Activated naive CD4-positive, alpha-beta T cell treated with Interleukin-2 at 50 U/mL for 16 hours (primary cell): ENCODE measurements around the gene PHC2.

Source experiments
- DNase-seq: peaks from one replicate; pipeline ENCODE4 v3.0.0-alpha.2; 2020

Gene PHC2

GRCh38 chr1:33420870-33421775 is 9.8 kb downstream of the PHC2 start:
- DNase-seq: no peak

- DNase-seq: no peak
These were observed 12.1 kb downstream of the PHC2 start for GRCh38 chr1:33418811-33419210.

- DNase-seq: no peak
These were observed 16.0 kb downstream of the PHC2 start for GRCh38 chr1:33414879-33415278.

- DNase-seq: no peak
These were observed 20.7 kb downstream of the PHC2 start for GRCh38 chr1:33410091-33410701.

- no peak for DNase-seq
These were observed 22.8 kb downstream of the PHC2 start for GRCh38 chr1:33408093-33408436.

- no peak for DNase-seq
These were observed 23.4 kb downstream of the PHC2 start for GRCh38 chr1:33407352-33408092.

GRCh38 chr1:33402206-33402605 is 28.7 kb downstream of the PHC2 start:
- no peak for DNase-seq

GRCh38 chr1:33401471-33401870 is 29.4 kb downstream of the PHC2 start:
- no peak for DNase-seq

GRCh38 chr1:33400153-33400911 is 30.6 kb downstream of the PHC2 start:
- no peak for DNase-seq

GRCh38 chr1:33399375-33399774 is 31.5 kb downstream of the PHC2 start:
- no peak for DNase-seq

- no peak for DNase-seq
These were observed 32.9 kb downstream of the PHC2 start for GRCh38 chr1:33397994-33398393.

GRCh38 chr1:33397125-33397506 is 33.8 kb downstream of the PHC2 start:
- DNase-seq: no peak

- no peak for DNase-seq
These were observed 34.4 kb downstream of the PHC2 start for GRCh38 chr1:33396188-33397124.

- DNase-seq: no peak
These were observed 36.1 kb downstream of the PHC2 start for GRCh38 chr1:33394770-33395169.

- no peak for DNase-seq
These were observed 36.9 kb downstream of the PHC2 start for GRCh38 chr1:33393991-33394390.

GRCh38 chr1:33393524-33393923 is 37.4 kb downstream of the PHC2 start:
- DNase-seq: no peak

- no peak for DNase-seq
These were observed 38.3 kb downstream of the PHC2 start for GRCh38 chr1:33392639-33393038.

GRCh38 chr1:33392206-33392605 is 38.7 kb downstream of the PHC2 start:
- no peak for DNase-seq

- no peak for DNase-seq
These were observed 39.4 kb downstream of the PHC2 start for GRCh38 chr1:33391343-33392078.

GRCh38 chr1:33390542-33390941 is 40.4 kb downstream of the PHC2 start:
- DNase-seq: no peak
